GM19372 (cell line): Measurements from ENCODE around the gene ITGA4.
"Not testable (repeated sequence)": the region's sequence is repeated elsewhere in the genome, so short reads cannot be mapped to it uniquely, and the experiment has no call there.

Source experiments
- ATAC-seq: cut with Tn5 transposase; IDR thresholded peaks from one replicate; pipeline ENCODE4 v1.9.1; 2021; ENCODE audit warnings: mild to moderate bottlenecking, low read depth, moderate library complexity; ENCODE audit not compliant: unreplicated experiment

ITGA4 gene

GRCh38 chr2:181457121-181457740, at the start of gene ITGA4:
Gene ITGA4 (plus strand): TSS chr2:181457386. CDS start chr2:181457655, 269 bp downstream.
- ATAC-seq: peak; percentile 71

DNA sequence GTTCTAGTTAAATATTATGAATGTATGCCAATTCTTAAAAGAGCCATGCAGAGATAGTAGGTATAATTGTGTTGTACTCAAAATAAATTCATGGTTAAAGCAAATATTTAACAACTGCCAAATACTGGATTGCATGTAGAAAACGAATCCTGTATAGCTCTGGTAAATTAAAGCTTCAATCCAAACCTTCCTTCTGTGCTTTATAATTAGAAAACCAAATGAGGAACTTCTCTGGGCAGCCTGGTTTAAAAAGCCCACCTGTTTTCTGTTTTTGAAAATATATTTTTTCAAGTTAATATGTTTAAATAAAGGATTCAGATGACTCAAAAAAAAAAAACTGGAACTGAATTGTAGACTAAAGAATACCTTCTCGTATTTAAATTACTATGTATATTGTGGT, 48.3 kb upstream of the ITGA4 start:
- ATAC-seq: no peak

DNA sequence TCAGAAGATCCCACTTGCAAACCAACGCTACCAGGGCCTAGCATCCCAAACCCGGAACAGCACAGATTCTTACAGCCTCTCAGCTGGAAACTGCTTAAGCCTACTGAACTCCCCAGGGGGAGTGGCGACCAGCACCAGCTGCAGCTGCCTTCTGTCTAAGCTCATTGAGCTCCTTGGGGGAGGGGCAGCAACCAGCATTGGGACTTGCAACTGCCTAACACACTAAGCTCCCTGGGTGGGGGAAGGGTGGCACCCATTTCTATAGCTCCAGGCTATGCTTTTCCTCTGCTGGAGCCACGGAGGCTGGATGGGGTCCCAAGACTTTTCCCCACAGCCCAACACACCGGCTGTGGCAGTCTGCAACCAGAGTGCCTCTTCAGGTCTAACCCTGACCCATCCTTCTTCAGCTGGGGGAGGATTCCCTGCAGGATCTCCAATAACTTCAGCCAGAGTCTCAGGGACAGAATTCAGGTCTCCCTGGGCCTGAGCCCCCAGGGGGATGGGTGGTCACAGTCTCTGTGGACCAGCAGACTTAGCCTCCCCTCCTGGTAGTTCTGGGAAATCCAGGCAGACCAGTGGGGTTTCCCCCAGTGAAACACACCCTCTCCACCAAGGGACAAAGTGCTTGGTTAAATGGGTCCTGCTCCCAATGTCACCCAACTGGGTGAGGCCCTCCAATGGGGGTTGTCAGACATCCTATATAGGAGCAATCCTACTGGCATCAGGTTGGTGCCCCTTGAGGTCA, 45.9 kb upstream of the ITGA4 start:
- peak; percentile 93 for ATAC-seq

DNA sequence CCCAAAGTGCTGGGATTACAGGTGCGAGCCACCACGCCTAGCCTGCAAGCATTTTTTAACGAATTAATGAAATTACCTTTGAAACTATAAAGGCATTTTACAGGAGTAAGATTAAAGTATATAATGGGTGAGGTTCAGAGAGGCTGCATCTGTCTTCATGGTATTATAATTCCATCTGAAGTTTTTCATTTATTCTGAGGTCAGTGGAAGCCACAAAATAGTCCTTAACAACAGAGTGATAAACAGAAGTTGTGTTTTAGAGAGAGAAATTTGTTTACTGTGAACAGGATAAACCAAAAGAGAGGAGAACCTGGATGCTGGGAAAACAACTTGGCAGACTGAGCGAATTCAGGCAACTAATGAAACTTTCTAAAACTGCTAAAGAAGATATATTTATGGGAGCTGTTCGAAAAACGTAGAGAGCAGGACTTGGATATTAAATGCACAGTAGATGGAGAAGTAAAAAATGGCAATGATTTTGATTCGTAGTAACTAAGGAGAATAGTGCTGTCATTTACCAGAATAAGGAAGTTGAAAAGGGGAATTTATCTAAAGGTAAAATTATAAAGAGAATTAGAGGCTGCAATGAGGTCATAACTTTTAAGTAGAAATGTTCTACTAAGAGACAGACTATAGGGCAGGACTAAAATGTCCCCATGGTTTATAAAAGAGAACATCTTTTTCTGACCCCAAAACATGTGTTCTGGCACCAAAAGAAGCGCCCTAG, 37.9 kb upstream of the ITGA4 start:
- ATAC-seq: no peak

- no peak for ATAC-seq
Measured at GRCh38 chr2:181420259-181421130, 36.7 kb upstream of the ITGA4 start.

DNA sequence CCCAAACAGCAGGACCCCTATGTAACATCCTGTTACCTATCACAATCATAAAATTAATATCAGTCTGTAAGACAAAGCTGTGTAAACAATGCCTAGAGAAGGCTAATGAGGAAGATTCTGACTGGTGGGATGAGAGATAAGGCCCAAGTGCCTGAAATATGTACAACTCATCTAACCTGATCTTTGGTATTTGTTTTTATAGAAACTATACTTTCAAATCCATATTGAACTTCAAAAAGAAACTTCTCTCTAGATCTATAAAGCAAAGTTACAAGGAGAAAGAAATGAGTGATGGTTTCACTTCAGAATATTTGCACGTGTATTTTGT, 36.1 kb upstream of the ITGA4 start:
- ATAC-seq: no peak

GRCh38 chr2:181421464-181421863, 35.7 kb upstream of the ITGA4 start:
- ATAC-seq: no peak

GRCh38 chr2:181426672-181427071, 30.5 kb upstream of the ITGA4 start:
- ATAC-seq: no peak

DNA sequence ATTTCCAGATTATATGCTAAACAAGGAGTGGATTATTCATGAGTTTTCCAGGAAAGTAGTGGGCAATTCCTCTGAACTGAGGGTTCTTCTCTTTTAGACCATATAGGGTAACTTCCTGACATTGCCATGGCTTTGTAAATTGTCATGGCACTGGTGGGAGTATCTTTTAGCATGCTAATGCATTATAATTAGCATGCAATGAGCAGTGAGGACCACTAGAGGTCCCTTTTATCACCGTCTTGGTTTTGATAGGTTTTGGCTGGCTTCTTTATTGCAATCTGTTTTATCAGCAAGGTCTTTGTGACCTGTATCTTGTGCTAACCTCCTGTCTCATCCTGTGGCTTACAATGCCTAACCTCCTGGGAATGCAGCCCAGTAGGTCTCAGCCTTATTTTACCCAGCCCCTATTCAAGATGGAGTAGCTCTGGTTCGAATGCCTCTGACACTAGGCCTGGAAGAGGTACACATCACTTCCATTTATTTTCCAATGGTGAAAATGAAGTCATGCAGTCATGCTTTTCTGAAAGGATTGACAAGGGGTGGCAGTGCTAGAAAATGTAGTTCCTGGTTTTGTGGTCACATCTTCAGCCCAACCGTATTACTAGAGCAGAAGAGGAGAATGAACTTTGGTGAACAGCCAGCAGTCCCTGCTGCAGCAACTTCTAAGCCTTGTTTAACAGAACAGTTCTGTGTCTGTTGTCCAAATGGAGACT, 26.6 kb upstream of the ITGA4 start:
- ATAC-seq: no peak

GRCh38 chr2:181431674-181432073, 25.5 kb upstream of the ITGA4 start:
- ATAC-seq: no peak

DNA sequence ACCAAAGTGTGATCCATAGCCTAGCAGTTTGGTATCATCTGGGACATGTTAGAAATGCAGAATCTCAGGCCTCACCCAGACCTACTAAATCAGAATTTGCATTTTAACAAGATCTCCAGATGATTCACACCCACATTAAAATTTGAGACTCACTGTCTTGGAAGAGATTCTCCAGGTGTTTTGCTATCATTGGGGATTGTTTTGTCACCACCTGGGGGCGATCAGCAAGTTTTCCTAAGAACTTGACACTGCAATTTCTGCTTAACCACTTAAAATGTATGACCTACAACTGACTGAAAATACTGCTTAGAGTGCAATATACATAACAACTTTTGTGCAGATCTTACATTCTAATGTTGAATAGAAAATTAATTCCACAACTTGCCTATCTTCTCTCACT, 18.9 kb upstream of the ITGA4 start:
- ATAC-seq: no peak

- ATAC-seq: no peak
Measured at GRCh38 chr2:181440344-181440743, 16.8 kb upstream of the ITGA4 start.

DNA sequence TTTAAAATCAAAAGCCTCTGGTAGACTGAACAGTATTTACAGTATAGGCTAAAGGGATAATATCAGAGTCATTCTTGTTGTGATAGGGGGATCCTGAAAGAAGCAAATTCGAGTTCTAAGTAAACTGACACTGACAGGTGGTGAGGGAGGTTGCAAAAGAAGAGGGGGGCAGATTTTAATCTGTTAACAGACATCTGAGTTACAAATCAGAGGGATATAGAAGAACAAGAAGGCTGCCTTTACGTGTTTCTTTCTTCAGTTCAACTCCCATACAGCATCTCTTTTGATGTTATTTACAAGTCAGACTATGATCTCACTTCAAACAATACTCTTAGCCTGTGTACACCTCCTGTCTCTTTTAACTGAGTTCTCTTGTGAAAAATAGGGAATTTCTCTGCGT, 16.3 kb upstream of the ITGA4 start:
- ATAC-seq: no peak

GRCh38 chr2:181441670-181442069, 15.5 kb upstream of the ITGA4 start:
- ATAC-seq: no peak

- no peak for ATAC-seq
Measured at GRCh38 chr2:181444654-181445053, 12.5 kb upstream of the ITGA4 start.

DNA sequence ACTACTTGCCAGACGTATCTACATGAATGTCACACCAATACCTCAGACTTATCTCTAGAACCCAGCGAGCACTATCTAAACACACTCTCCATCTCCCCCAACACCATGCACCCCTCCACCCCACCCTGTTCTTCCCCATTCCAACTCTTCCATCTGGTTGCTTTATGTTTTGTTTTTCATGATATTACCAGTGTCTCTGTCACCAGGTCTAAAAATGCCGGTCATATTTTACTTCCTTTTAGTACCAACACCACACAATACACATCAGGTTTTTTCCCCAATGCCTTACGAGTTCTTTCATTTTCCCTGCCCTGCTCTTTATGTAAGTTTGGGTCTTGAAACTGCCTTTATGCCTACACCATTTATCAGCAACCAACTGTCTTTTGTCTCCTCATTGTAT, 10.2 kb upstream of the ITGA4 start:
- ATAC-seq: no peak

- ATAC-seq: not testable (repeated sequence)
Measured at GRCh38 chr2:181449278-181449677, 7.9 kb upstream of the ITGA4 start.

- no peak for ATAC-seq
Measured at GRCh38 chr2:181454686-181455450, 2.3 kb upstream of the ITGA4 start.

- peak; percentile 61 for ATAC-seq
Measured at GRCh38 chr2:181456660-181457120, 496 bp upstream of the ITGA4 start.
